Ovary (tissue), 9 donors: ENCODE measurements around the gene ACTL7A. TPM values are rescaled to one million over a fixed set of nuclear protein-coding genes. Genes with fewer than 3 reads are reported as not detected.

Experiments
- DNase-seq, 5 donors: peaks; one replicate each; pipeline ENCODE4 v3.0.0-alpha.2; 2019 to 2020
- H3K27ac ChIP-seq, 2 donors: fragments of 200-600 bp; one replicate each; pipeline versions ENCODE4 v1.5.1 to v1.8.0; 2019 to 2022
- H3K27me3 ChIP-seq: fragments of 200-600 bp; one replicate; pipeline ENCODE4 v1.8.0; 2022
- H3K36me3 ChIP-seq: fragments of 200-600 bp; sonication (generic); one replicate; pipeline ENCODE4 v1.5.1; 2019
- H3K4me1 ChIP-seq: one replicate; pipeline ENCODE4 v1.8.1; 2013; ENCODE audit warnings: mild to moderate bottlenecking, moderate library complexity; ENCODE audit not compliant: insufficient read depth
- H3K4me3 ChIP-seq: fragments of 200-600 bp; sonication (generic); one replicate; pipeline ENCODE4 v1.5.1; 2017
- H3K9me3 ChIP-seq, 2 donors: fragments of 200-600 bp in 1 of 2; sonication (generic) in 1 of 2; one replicate each; pipeline versions ENCODE4 v1.5.1 to v1.8.1; 2013 to 2019; ENCODE audit warnings: mild to moderate bottlenecking in 1 of 2, moderate library complexity in 1 of 2
- CTCF ChIP-seq, 3 donors: fragments of 450-650 bp in 2 of 3; fragments of 200-600 bp in 1 of 3; IDR thresholded peaks; one replicate each; pipeline versions ENCODE4 v1.5.1 to v1.8.0; 2016 to 2022; ENCODE audit warnings: antibody characterized with exemption in 3 of 3, mild to moderate bottlenecking in 1 of 3
- EP300 ChIP-seq: sonication (generic); formaldehyde crosslinking; IDR thresholded peaks from one replicate; pipeline ENCODE4 v1.6.1; 2017; ENCODE audit warnings: antibody characterized with exemption
- POLR2A ChIP-seq: fragments of 450-650 bp; IDR thresholded peaks from one replicate; pipeline ENCODE4 v1.6.1; 2017; ENCODE audit warnings: antibody characterized with exemption, mild to moderate bottlenecking, moderate library complexity
- WGBS, 3 donors: extraction: QIAGEN DNeasy Blood & Tissue Kit in 1 of 3; methylation state at CpG; one replicate each; pipeline versions ENCODE4 v1.1.5 to v1.1.7; 2013 to 2017; 5-methylcytosine and 5-hydroxymethylcytosine counted together
- intact Hi-C, 4 donors: fragments of 100-400 bp; cut with DNase I; formaldehyde crosslinking; loops; one replicate each; pipeline versions ENCODE4 v1.11.0 to v1.15.1; 2022 to 2023
- polyA plus RNA-seq, 2 donors: library from polyadenylated mRNA; stranded (reverse); fragments of 200-250 nt in 1 of 2; fragments of 350-450 nt in 1 of 2; fragmentation: Illumina TruSeq in 1 of 2; extraction: RNeasy Lipid Tissue Mini Kit (QIAGEN cat#74804) in 1 of 2; gene quantifications; one replicate each; pipeline ENCODE4 v1.2.3, GENCODE V29; 2013 to 2014
- total RNA-seq, 7 donors: library from RNA; depleted of rRNA in 2 of 7; stranded (reverse); fragments of >200 nt in 2 of 7; fragmentation: NEBNext Ultra II Directional in 3 of 7; extraction: Animal tissue kit (Norgen Biotek cat#: 25700) in 3 of 7; gene quantifications; one replicate each; pipeline versions ENCODE4 v1.1.0 to v1.2.4, GENCODE V29; 2016 to 2023
- donor health status: DM: no; HTN: no; CAD: no; lungs with moderate emphysema.
- donor health status: DM: no; HTN: no; CAD: no.
- donor health status: Bipolar disorder and iron deficiency.
- donor health status: DM: yes; HTN: yes; CAD: no.
- donor health status: DM: no; HTN: no; CAD: no.
- donor health status: DM: yes; HTN: yes; CAD: no.

The ACTL7A gene
- total and polyA plus RNA-seq, 9 donors: not detected

- no peak for DNase-seq
- H3K4me1 ChIP-seq: no peaks in the 10 kb centered on the region
- TF ChIP-seq CTCF (IDR thresholded peaks at IDR 0.05): no peak
- no peaks in the 10 kb centered on the region for H3K27me3 ChIP-seq
- WGBS, 3 donors: 68 to 85% (median 80%) methylated on average over 3 of the region's 3 CpGs
- H3K4me3 ChIP-seq: no peak overlapping the region
- no peaks in the 10 kb centered on the region for H3K9me3 ChIP-seq
- intact Hi-C loops: no loop called here
- H3K27ac ChIP-seq: no peak overlapping the region
- no peaks in the 10 kb centered on the region for H3K36me3 ChIP-seq
Observed at GRCh38 chr9:108859459-108860114, 2.5 kb upstream of the ACTL7A start.

- TF ChIP-seq CTCF (IDR thresholded peaks at IDR 0.05) (no peak), EP300 (no peak), POLR2A (no peak)
- no peak overlapping the region for H3K27ac ChIP-seq
- no peaks in the 10 kb centered on the region for H3K36me3 ChIP-seq
- intact Hi-C loops: no loop called here
- no peaks in the 10 kb centered on the region for H3K27me3 ChIP-seq
- no peak overlapping the region for H3K4me3 ChIP-seq
- no peaks in the 10 kb centered on the region for H3K4me1 ChIP-seq
- no peak for DNase-seq
- no peaks in the 10 kb centered on the region for H3K9me3 ChIP-seq
- 87 to 90% (median 88%) methylated on average over 4 of the region's 4 CpGs for WGBS, 3 donors
Observed at GRCh38 chr9:108860354-108860753, 1.7 kb upstream of the ACTL7A start.

GRCh38 chr9:108860764-108861163 lies 1.3 kb upstream of the ACTL7A start:
- Histone ChIP-seq H3K4me3 (no peak overlapping the region), H3K9me3 (no peaks in the 10 kb centered on the region), H3K4me1 (no peaks in the 10 kb centered on the region), H3K36me3 (no peaks in the 10 kb centered on the region), H3K27me3 (no peaks in the 10 kb centered on the region), H3K27ac (no peak overlapping the region)
- intact Hi-C loops: no loop called here
- no peak for DNase-seq
- 92 to 98% (median 94%) methylated on average over 2 of the region's 2 CpGs for WGBS, 3 donors
- TF ChIP-seq EP300 (no peak), CTCF (IDR thresholded peaks at IDR 0.05) (no peak), POLR2A (no peak)

GRCh38 chr9:108861464-108861863 lies 602 bp upstream of the ACTL7A start:
- intact Hi-C loops: no loop called here
- Histone ChIP-seq H3K27ac (no peak overlapping the region), H3K4me3 (no peak overlapping the region), H3K9me3 (no peaks in the 10 kb centered on the region), H3K36me3 (no peaks in the 10 kb centered on the region), H3K27me3 (no peaks in the 10 kb centered on the region), H3K4me1 (no peaks in the 10 kb centered on the region)
- no peak for TF ChIP-seq POLR2A
- no peak for TF ChIP-seq EP300
- TF ChIP-seq CTCF (IDR thresholded peaks at IDR 0.05): no peak
- no peak for DNase-seq
- WGBS, 3 donors: 82 to 96% (median 89%) methylated on average over 7 of the region's 7 CpGs
